HG03432 (cell line): ENCODE data around the gene FOXD3.

Experiments
- ATAC-seq: cut with Tn5 transposase; IDR thresholded peaks from one replicate; pipeline ENCODE4 v1.9.1; 2021; ENCODE audit warnings: mild to moderate bottlenecking, moderate library complexity; ENCODE audit not compliant: unreplicated experiment

Gene FOXD3

GRCh38 chr1:63322114-63322943 is at the start of gene FOXD3:
TSS of gene FOXD3 (plus strand) at chr1:63322567. CDS start at chr1:63323059, 492 bp downstream.
- ATAC-seq, result peak; percentile 61

- ATAC-seq, result no peak
Measured at GRCh38 chr1:63272811-63273210, 49.6 kb upstream of the FOXD3 start.

DNA sequence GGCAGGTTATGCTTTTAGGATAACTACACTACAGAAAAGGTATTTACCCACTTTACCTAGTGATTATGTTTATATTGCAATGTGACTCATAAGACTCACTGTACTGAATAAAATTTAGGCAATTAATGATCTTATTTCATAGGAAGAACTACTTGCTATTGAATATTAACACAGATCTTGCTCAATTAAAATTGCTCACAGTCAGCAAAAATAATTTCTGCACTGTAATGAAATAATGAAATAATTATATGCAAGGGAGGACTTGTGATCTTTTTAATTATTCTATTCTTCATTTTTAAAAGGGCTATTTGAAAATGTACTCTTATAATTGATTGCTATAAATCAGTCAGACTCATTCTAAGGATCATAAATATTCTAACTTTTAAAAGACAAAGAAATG is 48.0 kb upstream of the FOXD3 start:
- no peak for ATAC-seq

- ATAC-seq, result no peak
Measured at GRCh38 chr1:63274979-63275378, 47.4 kb upstream of the FOXD3 start.

- ATAC-seq, result no peak
Measured at GRCh38 chr1:63276624-63277023, 45.7 kb upstream of the FOXD3 start.

GRCh38 chr1:63277195-63278192 is 44.9 kb upstream of the FOXD3 start:
- ATAC-seq, result no peak

DNA sequence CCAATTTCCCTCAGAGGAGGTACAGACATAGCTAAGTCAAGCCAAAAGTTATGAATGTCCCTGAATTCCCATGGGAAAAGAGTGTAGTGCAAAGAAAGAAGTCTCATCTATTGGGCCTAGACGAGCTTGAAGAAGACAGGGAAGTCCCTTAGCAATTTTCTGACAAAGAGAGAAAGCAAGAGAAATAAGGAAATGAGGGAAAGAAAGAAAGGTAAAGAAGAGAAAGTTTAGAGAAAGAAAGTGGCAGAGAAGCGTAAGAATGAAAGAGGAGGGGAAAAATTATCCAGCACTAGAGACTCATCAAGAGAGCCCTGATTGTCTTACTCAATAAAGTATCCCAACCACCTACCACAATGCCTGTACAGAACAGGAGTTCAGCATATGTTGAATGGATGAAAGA is 40.6 kb upstream of the FOXD3 start:
- ATAC-seq, result no peak

DNA sequence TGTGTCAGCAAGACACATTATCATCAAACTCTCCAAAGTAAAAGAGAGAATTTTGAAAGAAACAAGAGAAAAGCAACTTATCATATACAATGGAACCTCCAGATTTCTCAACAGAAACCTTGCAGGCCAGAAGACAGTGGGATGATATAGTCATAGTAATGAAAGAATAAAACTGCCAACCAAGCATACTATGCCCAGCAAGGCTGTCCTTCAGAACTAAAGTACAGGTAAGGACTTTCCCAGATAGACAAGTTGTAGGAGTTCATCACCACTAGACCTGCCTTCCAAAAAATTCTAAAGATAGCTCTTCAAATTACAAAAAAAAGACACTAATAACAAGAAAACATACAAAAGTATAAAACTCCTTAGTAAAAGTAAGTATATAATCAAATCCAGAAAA is 33.2 kb upstream of the FOXD3 start:
- ATAC-seq, result no peak

DNA sequence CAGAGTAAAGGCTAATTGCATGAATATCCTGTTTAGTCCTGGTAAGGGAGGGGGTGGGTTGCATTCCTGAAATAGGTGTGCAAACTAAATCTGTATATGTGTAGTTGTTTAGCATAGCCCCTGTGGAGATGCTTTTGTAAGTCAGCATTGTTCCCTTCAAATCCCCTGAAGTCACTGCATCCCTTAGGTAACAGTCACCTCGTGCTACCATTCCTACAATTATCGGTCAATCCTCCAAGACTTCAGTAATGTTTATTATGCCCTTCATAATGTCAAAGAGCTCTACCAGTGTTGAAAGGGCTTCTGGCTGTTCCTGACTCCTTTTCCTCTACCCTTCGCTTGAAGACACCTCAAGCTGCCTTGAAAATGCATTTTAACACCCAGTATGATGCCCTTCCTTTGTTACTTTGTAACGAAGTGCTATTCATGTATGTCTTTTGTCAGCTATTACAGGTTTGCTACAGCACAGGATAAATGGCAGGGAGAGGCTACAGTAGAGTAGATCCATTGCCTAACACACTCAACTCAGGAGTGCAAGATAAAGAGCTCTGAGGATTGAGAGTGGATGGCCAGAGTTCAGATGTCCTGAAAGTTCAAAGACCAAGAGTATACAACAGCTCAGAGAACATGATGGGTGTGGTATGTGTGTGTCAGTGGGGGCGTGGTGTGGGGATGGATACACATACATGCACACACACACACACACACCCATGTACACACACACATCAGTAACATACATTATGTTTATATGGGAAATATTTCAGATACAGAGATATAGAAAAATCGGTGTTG is 27.4 kb upstream of the FOXD3 start:
- no peak for ATAC-seq

GRCh38 chr1:63304410-63304809 is 18.0 kb upstream of the FOXD3 start:
- no peak for ATAC-seq

- no peak for ATAC-seq
Measured at GRCh38 chr1:63305043-63305442, 17.3 kb upstream of the FOXD3 start.

GRCh38 chr1:63307196-63307794 is 15.1 kb upstream of the FOXD3 start:
- no peak for ATAC-seq

DNA sequence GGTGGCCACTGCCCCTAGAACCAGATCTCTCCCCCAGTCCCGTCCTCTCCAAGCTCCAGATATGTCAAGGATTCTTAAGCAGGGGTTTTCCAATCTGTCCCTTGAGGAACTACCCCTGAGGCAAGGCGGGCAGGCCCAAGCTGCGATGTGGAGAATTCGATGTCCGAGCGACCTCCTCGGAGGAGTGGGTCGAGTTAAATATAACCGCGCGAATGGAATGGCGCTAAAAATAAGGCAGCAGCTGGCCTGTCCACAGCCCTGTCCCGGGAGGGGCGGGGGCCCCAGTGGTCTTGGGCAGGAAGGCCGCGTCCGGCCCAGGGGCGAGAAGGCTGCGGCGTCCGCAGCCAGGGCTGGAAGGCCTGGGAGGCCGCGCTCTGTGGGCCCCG is 5.8 kb upstream of the FOXD3 start:
- ATAC-seq, result no peak

- ATAC-seq, result peak; percentile 86
Measured at GRCh38 chr1:63316984-63317816, 5.2 kb upstream of the FOXD3 start.

DNA sequence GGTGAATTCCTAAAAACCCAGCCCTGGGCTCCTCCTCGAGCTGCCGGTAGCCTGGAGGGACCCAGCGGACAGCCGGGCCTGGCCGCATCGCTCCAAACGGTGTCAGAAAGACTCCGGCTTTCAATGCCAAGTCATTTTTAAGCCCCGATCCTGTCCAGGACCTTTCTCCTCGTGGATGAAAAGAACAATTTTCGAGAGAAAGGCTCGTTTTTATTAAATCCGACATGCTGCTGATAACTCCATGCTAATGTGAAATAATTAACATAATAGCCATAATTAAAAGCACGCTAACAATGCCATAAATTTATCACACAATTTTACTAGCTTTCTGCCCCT is 4.6 kb upstream of the FOXD3 start:
- ATAC-seq, result no peak

- no peak for ATAC-seq
Measured at GRCh38 chr1:63318201-63318979, 4.0 kb upstream of the FOXD3 start.

- ATAC-seq, result no peak
Measured at GRCh38 chr1:63319046-63320021, 3.0 kb upstream of the FOXD3 start.
